GM10847 (cell line): ENCODE data around the gene PLEKHJ1.

ENCODE experiments used
- POLR2A ChIP-seq: IDR thresholded peaks from 2 replicates; pipeline ENCODE4 v1.6.1; 2011; ENCODE audit not compliant: insufficient read length; ENCODE audit errors: extremely low read depth

The PLEKHJ1 gene

DNA sequence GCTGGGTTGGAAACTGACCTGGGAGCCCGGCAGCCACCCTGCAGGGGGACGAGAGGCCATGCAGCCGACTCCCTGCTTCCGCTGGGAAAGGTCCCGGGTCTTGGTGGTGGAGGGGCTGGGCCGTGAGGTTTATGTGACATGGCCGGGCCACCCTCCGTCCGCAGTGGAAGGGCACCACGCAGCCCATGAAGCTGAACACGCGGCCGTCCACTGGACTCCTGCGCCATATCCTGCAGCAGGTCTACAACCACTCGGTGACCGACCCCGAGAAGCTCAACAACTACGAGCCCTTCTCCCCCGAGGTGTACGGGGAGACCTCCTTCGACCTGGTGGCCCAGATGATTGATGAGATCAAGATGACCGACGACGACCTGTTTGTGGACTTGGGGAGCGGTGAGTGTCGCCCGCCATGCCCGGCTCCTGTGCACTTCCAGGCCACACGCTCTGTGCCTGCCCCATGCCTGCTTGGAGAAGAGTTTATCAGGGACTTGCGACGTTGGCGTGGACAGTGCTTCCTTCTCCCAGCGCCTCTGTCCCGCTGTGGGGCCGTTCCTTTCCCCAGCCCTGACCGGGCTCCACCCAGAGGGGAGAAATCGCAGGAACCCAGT lies 45.2 kb downstream of the PLEKHJ1 start:
- TF ChIP-seq POLR2A = no peak

DNA sequence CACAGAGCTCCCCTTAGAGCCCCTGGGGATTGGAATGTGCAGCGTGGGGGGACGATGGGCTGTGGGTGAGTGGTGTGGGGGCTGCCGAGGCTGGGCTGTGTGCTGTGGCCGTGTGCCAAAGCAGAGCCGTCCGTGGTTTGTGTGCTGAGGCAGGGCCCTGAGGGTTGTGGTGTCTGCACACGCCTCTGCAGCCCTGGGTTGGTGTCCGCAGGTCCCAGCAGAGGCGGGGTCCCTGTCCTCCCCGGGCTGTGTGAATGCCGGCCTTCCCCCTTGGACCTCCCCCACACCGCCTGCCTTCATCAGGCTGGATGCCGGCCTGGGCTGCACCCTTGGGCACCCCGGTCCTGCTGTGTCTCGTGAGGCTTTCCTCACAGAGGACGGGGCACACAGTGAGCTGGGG lies 46.2 kb downstream of the PLEKHJ1 start:
- TF ChIP-seq POLR2A = no peak

DNA sequence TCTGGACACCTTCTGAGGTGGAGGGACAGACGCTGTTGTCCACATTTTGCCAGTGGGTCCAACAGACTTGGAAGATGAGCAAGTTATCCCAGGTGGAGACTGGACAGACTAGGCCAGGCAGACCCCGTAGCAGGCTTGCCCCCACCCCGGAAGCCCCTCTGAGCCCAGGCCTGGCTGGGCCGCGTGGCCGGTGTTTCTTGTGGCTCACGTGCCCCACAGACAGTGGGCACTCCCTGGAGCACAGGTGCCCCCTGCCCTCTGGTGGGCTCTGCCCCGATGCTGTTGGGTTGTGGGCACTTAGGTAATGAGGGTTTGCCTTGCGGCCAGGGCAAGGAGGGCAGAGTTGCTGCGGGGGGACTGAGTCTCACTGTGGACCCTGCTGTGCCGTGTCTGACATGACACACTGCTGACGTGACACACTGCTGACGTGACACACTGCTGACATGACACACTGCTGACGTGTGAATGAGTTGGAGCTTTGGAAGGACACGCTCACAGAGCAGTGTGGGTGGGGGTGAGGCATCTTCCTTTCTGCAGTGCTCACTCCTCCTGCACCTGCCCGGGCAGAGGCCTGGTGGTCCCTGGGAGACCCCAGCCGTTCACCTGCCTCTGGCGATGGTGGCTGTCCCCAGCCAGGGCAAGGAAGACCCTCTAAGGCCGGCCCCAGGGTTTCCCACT lies 47.3 kb downstream of the PLEKHJ1 start:
- no peak for TF ChIP-seq POLR2A

- TF ChIP-seq POLR2A = no peak
Measured at GRCh38 chr19:2187159-2187558, 49.0 kb downstream of the PLEKHJ1 start.

DNA sequence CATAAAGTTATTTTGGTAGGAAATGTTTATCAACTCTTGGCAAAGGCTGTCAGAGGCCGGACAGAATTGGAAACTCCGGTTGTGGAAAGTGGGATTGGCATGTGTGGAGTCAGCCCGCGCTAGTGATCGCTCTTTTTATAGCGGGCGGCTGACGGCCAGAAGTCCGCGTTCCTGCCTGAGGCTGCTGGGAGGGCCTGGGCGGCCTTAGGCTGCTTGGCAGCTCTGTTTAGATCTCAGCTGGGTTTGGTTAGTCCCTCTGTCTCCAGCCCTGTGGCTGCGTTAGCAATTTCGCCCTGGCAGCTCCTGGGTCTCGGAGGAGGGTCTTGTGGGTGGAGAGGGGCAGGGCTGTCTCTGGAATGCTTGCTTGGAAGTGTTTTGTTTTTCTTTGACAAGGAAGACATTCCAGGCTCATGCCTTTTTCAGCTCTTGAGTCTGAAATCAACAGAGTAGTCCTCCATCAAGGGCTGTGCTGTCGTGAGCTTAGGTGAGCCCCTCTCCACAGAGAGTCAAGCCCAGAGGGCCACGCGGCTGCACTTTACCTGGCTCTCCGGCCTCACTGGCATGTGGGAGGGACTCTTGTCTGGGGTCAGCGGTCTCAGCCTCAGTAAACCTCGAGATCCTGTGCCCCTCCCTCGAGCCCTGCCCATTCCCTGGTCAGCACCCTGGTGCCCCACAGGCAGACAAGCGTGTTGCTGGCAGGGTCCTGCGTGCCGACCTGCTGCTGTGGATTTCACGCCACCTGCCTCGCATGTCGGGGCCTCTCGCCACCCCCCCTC lies 49.9 kb downstream of the PLEKHJ1 start:
- no peak for TF ChIP-seq POLR2A

- no peak for TF ChIP-seq POLR2A
Measured at GRCh38 chr19:2185734-2186070, 50.4 kb downstream of the PLEKHJ1 start.

DNA sequence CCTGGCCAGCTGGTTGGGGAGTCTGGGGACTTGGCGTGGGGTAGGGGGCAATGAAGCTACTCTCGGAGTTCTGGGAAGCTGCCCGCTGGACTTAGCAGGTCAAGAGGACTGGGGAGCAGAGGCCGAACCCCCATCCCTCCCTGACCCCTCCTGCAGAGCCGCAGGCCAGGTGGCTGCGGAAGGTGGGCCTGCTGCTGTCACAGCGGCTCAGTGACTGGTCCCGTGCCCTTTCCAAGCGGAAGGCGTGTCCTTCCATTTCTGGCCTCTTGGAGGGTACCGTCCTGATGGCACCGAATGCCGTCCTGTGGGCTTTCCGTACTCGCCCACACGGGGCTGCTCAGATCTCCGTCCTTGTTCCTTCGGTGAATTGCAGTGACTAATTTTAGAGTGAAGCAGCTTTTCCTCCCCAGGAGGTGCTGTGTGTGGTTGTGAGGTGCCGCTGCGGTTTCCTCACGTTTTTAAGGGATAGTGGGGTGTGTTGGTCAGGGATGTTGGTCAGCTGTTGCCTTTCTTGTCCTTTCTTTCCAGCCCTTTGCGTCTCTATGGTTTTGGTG lies 51.6 kb downstream of the PLEKHJ1 start:
- TF ChIP-seq POLR2A = no peak
